Trophoblast cell (in vitro differentiated cells and primary cell): ENCODE results near the gene LTK.

ENCODE experiments used
- DNase-seq, 2 donors: peaks; one replicate each; pipeline ENCODE4 v3.0.0-alpha.2; 2016
- H2AFZ ChIP-seq: 2 replicates; pipeline ENCODE4 v1.6.1; 2013; ENCODE audit warnings: low read length, moderate library complexity, mild to moderate bottlenecking; ENCODE audit not compliant: insufficient read depth, poor library complexity
- H2AK5ac ChIP-seq: 2 replicates; pipeline ENCODE4 v1.6.1; 2013; ENCODE audit warnings: mild to moderate bottlenecking, low read length
- H2BK120ac ChIP-seq: 2 replicates; pipeline ENCODE4 v1.6.1; 2013; ENCODE audit warnings: low read length, mild to moderate bottlenecking, moderate library complexity; ENCODE audit not compliant: insufficient read depth, poor library complexity
- H2BK12ac ChIP-seq: 2 replicates; pipeline ENCODE4 v1.6.1; 2013; ENCODE audit warnings: mild to moderate bottlenecking, low read length, moderate library complexity
- H2BK5ac ChIP-seq: 2 replicates; pipeline ENCODE4 v1.6.1; 2013; ENCODE audit warnings: low read length, low read depth, moderate library complexity, mild to moderate bottlenecking; ENCODE audit not compliant: poor library complexity
- H3K14ac ChIP-seq: 2 replicates; pipeline ENCODE4 v1.6.1; 2013; ENCODE audit warnings: mild to moderate bottlenecking, low read length
- H3K18ac ChIP-seq: 2 replicates; pipeline ENCODE4 v1.6.1; 2013; ENCODE audit warnings: mild to moderate bottlenecking, low read length
- H3K23ac ChIP-seq: 2 replicates; pipeline ENCODE4 v1.6.1; 2013; ENCODE audit warnings: low read length
- H3K27ac ChIP-seq: 2 replicates; pipeline ENCODE4 v1.5.1; 2013; ENCODE audit warnings: low read depth, mild to moderate bottlenecking, inconsistent platforms, low read length, moderate library complexity
- H3K27me3 ChIP-seq: 2 replicates; pipeline ENCODE4 v1.6.1; 2013; ENCODE audit warnings: inconsistent platforms, mild to moderate bottlenecking, low read length, moderate library complexity; ENCODE audit not compliant: insufficient read depth
- H3K36me3 ChIP-seq, 2 experiments: 1 replicate in 1 of 2; 2 replicates in 1 of 2; pipeline ENCODE4 v1.6.1; 2013; ENCODE audit warnings: low read length in 2 of 2, mild to moderate bottlenecking in 2 of 2, moderate library complexity in 1 of 2; ENCODE audit not compliant: insufficient read depth in 2 of 2, control insufficient read depth in 1 of 2
- H3K4ac ChIP-seq: 2 replicates; pipeline ENCODE4 v1.6.1; 2013; ENCODE audit warnings: low read depth, mild to moderate bottlenecking, low read length, moderate library complexity
- H3K4me1 ChIP-seq, 2 experiments: 1 replicate in 1 of 2; 2 replicates in 1 of 2; pipeline ENCODE4 v1.6.1; 2013; ENCODE audit warnings: low read length in 2 of 2, mild to moderate bottlenecking in 2 of 2, moderate library complexity in 1 of 2; ENCODE audit not compliant: insufficient read depth in 2 of 2, control insufficient read depth in 1 of 2
- H3K4me2 ChIP-seq: 2 replicates; pipeline ENCODE4 v1.6.1; 2013; ENCODE audit warnings: inconsistent platforms, mild to moderate bottlenecking, low read length, moderate library complexity
- H3K4me3 ChIP-seq: 2 replicates; pipeline ENCODE4 v1.5.1; 2013; ENCODE audit warnings: mild to moderate bottlenecking, low read depth, low read length, inconsistent platforms
- H3K79me1 ChIP-seq: one replicate; pipeline ENCODE4 v1.6.1; 2013; ENCODE audit warnings: low read length
- H3K79me2 ChIP-seq: 2 replicates; pipeline ENCODE4 v1.6.1; 2013; ENCODE audit warnings: low read length, mild to moderate bottlenecking; ENCODE audit not compliant: control insufficient read depth, insufficient read depth, poor library complexity
- H3K9ac ChIP-seq: 2 replicates; pipeline ENCODE4 v1.6.1; 2013; ENCODE audit warnings: mild to moderate bottlenecking, low read length
- H3K9me3 ChIP-seq: 2 replicates; pipeline ENCODE4 v1.6.1; 2013; ENCODE audit warnings: low read depth, mild to moderate bottlenecking, control low read depth, inconsistent platforms, low read length; ENCODE audit not compliant: insufficient read depth
- H4K12ac ChIP-seq: 2 replicates; pipeline ENCODE4 v1.6.1; 2013; ENCODE audit warnings: low read depth, mild to moderate bottlenecking, low read length, moderate library complexity
- H4K8ac ChIP-seq: 2 replicates; pipeline ENCODE4 v1.6.1; 2013; ENCODE audit warnings: low read depth, mild to moderate bottlenecking, low read length, moderate library complexity
- H4K91ac ChIP-seq: one replicate; pipeline ENCODE4 v1.6.1; 2013; ENCODE audit warnings: low read depth, mild to moderate bottlenecking, low read length, moderate library complexity
- WGBS: extraction: QIAGEN DNeasy Blood & Tissue Kit; methylation state at CpG from one replicate; pipeline ENCODE4 v1.1.7; 2013; ENCODE audit warnings: missing lambda C conversion rate; ENCODE audit not compliant: insufficient read length, insufficient coverage; ENCODE audit errors: extremely low coverage; 5-methylcytosine and 5-hydroxymethylcytosine counted together

LTK gene

GRCh38 chr15:41561104-41561776 is 47.6 kb upstream of the LTK start:
- Histone ChIP-seq H3K27me3 (no peaks in the 10 kb centered on the region), H3K18ac (no peak overlapping the region), H3K27ac (no peak overlapping the region), H3K4me2 (no peak overlapping the region), H2AK5ac (no peak overlapping the region), H4K91ac (no peak overlapping the region), H3K9me3 (no peaks in the 10 kb centered on the region), H4K12ac (no peak overlapping the region), H3K4me1 (peaks cover 51 to 56% of the 10 kb centered on the region in 2 experiments), H2BK120ac (no peak overlapping the region), H2AFZ (no peak overlapping the region), H3K14ac (no peak overlapping the region), H3K4me3 (no peak overlapping the region), H3K23ac (no peak overlapping the region), H4K8ac (no peak overlapping the region), H2BK5ac (no peak overlapping the region), H3K4ac (no peak overlapping the region), H3K36me3 (peaks cover 36 to 39% of the 10 kb centered on the region in 2 experiments), H3K9ac (no peak overlapping the region), H2BK12ac (no peak overlapping the region), H3K79me1 (peaks cover 33% of the 10 kb centered on the region), H3K79me2 (peaks cover 17% of the 10 kb centered on the region)
- DNase-seq = no peak
- WGBS = no CpG with 5 or more reads among the region's 16 CpGs

GRCh38 chr15:41560572-41560874 is 46.9 kb upstream of the LTK start:
- Histone ChIP-seq H3K27ac (peak overlapping the region; percentile 7), H3K4me2 (peak overlapping the region; percentile 97), H2AFZ (no peak overlapping the region), H3K27me3 (no peaks in the 10 kb centered on the region), H3K14ac (no peak overlapping the region), H3K4me3 (peak overlapping the region; percentile 41), H3K23ac (no peak overlapping the region), H3K36me3 (peaks cover 31 to 35% of the 10 kb centered on the region in 2 experiments), H3K9ac (no peak overlapping the region), H2BK12ac (no peak overlapping the region), H3K79me1 (peaks cover 33% of the 10 kb centered on the region), H3K79me2 (peaks cover 17% of the 10 kb centered on the region), H3K4ac (peak overlapping the region; percentile 22), H2BK120ac (peak overlapping the region; percentile 1), H3K9me3 (no peaks in the 10 kb centered on the region), H4K91ac (peak overlapping the region; percentile 3), H4K8ac (peak overlapping the region; percentile 33), H2AK5ac (peak overlapping the region; percentile 16), H2BK5ac (no peak overlapping the region), H3K18ac (peak overlapping the region; percentile 47), H3K4me1 (peaks cover 50 to 52% of the 10 kb centered on the region in 2 experiments), H4K12ac (no peak overlapping the region)
- DNase-seq = no peak
- WGBS = no CpG with 5 or more reads among the region's 2 CpGs

- peak overlapping the region; percentile 55 for H2BK5ac ChIP-seq
- H3K79me1 ChIP-seq = peaks cover 31% of the 10 kb centered on the region
- H3K27me3 ChIP-seq = no peaks in the 10 kb centered on the region
- peak overlapping the region; percentile 80 for H3K14ac ChIP-seq
- H3K4me2 ChIP-seq = peak overlapping the region; percentile 97
- no CpG with 5 or more reads among the region's 60 CpGs for WGBS
- H4K8ac ChIP-seq = peak overlapping the region; percentile 64
- H4K12ac ChIP-seq = peak overlapping the region; percentile 76
- peak overlapping the region; percentile 83 for H4K91ac ChIP-seq
- H3K9ac ChIP-seq = peak overlapping the region; percentile 85
- no peak overlapping the region for H3K23ac ChIP-seq
- peaks cover 41 to 44% of the 10 kb centered on the region in 2 experiments for H3K4me1 ChIP-seq
- peak overlapping the region; percentile 43 for H2AFZ ChIP-seq
- H2AK5ac ChIP-seq = peak overlapping the region; percentile 65
- H3K79me2 ChIP-seq = peaks cover 17% of the 10 kb centered on the region
- peak overlapping the region; percentile 86 for H3K4me3 ChIP-seq
- peak overlapping the region; percentile 6 for H2BK12ac ChIP-seq
- peak overlapping the region; percentile 94 for H3K4ac ChIP-seq
- H3K9me3 ChIP-seq = no peaks in the 10 kb centered on the region
- peaks cover 25 to 29% of the 10 kb centered on the region in 2 experiments for H3K36me3 ChIP-seq
- peak overlapping the region; percentile 78 for H2BK120ac ChIP-seq
- DNase-seq = no peak
- H3K27ac ChIP-seq = peak overlapping the region; percentile 89
- peak overlapping the region; percentile 89 for H3K18ac ChIP-seq
These were observed 45.7 kb upstream of the LTK start for GRCh38 chr15:41559239-41559782.

GRCh38 chr15:41558400-41559238 is 45.0 kb upstream of the LTK start, which contains the start of gene TYRO3:
Gene TYRO3 (plus strand): TSS chr15:41559212. CDS start chr15:41559258, 46 bp downstream.
- H4K8ac ChIP-seq = peak within 1 kb of the TSS; percentile 78
- H3K79me1 ChIP-seq = peaks cover 31% of the 10 kb centered on the region
- H2BK120ac ChIP-seq = peak within 1 kb of the TSS; percentile 85
- H4K91ac ChIP-seq = peak within 1 kb of the TSS; percentile 83
- H3K4me3 ChIP-seq = peak within 1 kb of the TSS; percentile 86
- H3K4me2 ChIP-seq = peak within 1 kb of the TSS; percentile 97
- peak within 1 kb of the TSS; percentile 76 for H4K12ac ChIP-seq
- H2AK5ac ChIP-seq = peak within 1 kb of the TSS; percentile 65
- H3K36me3 ChIP-seq = peaks cover 25% of the 10 kb centered on the region in 2 experiments
- peak within 1 kb of the TSS; percentile 89 for H3K27ac ChIP-seq
- H3K79me2 ChIP-seq = peaks cover 17% of the 10 kb centered on the region
- no CpG with 5 or more reads among the region's 81 CpGs for WGBS
- peak within 1 kb of the TSS; percentile 66 for H2AFZ ChIP-seq
- H3K14ac ChIP-seq = peak within 1 kb of the TSS; percentile 80
- peak within 1 kb of the TSS; percentile 89 for H3K18ac ChIP-seq
- DNase-seq = peak; percentile 15 to 67
- no peaks in the 10 kb centered on the region for H3K27me3 ChIP-seq
- no peaks in the 10 kb centered on the region for H3K9me3 ChIP-seq
- H3K4ac ChIP-seq = peak within 1 kb of the TSS; percentile 94
- peaks cover 35 to 37% of the 10 kb centered on the region in 2 experiments for H3K4me1 ChIP-seq
- H3K23ac ChIP-seq = no peak within 1 kb of the TSS
- peak within 1 kb of the TSS; percentile 95 for H2BK12ac ChIP-seq
- peak within 1 kb of the TSS; percentile 73 for H2BK5ac ChIP-seq
- peak within 1 kb of the TSS; percentile 85 for H3K9ac ChIP-seq
